GM06990 (cell line): Measurements from ENCODE around the gene DCHS2.

Experiments used
- DNase-seq: peaks from one replicate; pipeline ENCODE4 v3.0.0-alpha.2; 2011; ENCODE audit not compliant: insufficient read length; ENCODE audit errors: extremely low read depth
- H3K27me3 ChIP-seq: replicated peaks from 2 replicates; pipeline ENCODE4 v1.6.0; 2011; ENCODE audit warnings: low read length; ENCODE audit not compliant: control insufficient read depth, insufficient read depth
- H3K36me3 ChIP-seq: 2 replicates; pipeline ENCODE4 v1.5.1; 2011; ENCODE audit warnings: low read length; ENCODE audit not compliant: control insufficient read depth, insufficient read depth
- H3K4me3 ChIP-seq: replicated peaks from 2 replicates; pipeline ENCODE4 v1.5.1; 2011; ENCODE audit warnings: low read depth, mild to moderate bottlenecking, control low read depth, low read length
- CTCF ChIP-seq: IDR thresholded peaks from 2 replicates; pipeline ENCODE4 v1.5.1; 2011; ENCODE audit warnings: low read length, control low read depth, mild to moderate bottlenecking, inconsistent platforms; ENCODE audit not compliant: insufficient read depth, poor library complexity, severe bottlenecking

The DCHS2 gene

GRCh38 chr4:154211506-154211905 lies 280.1 kb downstream of the DCHS2 start:
- no peaks in the 10 kb centered on the region for H3K27me3 ChIP-seq
- TF ChIP-seq CTCF, result no peak
- H3K36me3 ChIP-seq, result no peaks in the 10 kb centered on the region
- DNase-seq, result no peak
- no peak overlapping the region for H3K4me3 ChIP-seq

GRCh38 chr4:154208424-154208823 lies 283.2 kb downstream of the DCHS2 start:
- no peak for DNase-seq
- H3K27me3 ChIP-seq, result no peaks in the 10 kb centered on the region
- no peak for TF ChIP-seq CTCF
- H3K4me3 ChIP-seq, result no peak overlapping the region
- no peaks in the 10 kb centered on the region for H3K36me3 ChIP-seq

GRCh38 chr4:154205471-154205870 lies 286.1 kb downstream of the DCHS2 start:
- no peak for DNase-seq
- Histone ChIP-seq H3K36me3 (no peaks in the 10 kb centered on the region), H3K27me3 (no peaks in the 10 kb centered on the region), H3K4me3 (no peak overlapping the region)
- no peak for TF ChIP-seq CTCF

- H3K4me3 ChIP-seq, result no peak overlapping the region
- no peaks in the 10 kb centered on the region for H3K36me3 ChIP-seq
- no peak for DNase-seq
- no peaks in the 10 kb centered on the region for H3K27me3 ChIP-seq
- no peak for TF ChIP-seq CTCF
These were observed 296.9 kb downstream of the DCHS2 start for GRCh38 chr4:154194649-154195048.

- no peak for TF ChIP-seq CTCF
- no peak for DNase-seq
- Histone ChIP-seq H3K4me3 (no peak overlapping the region), H3K36me3 (no peaks in the 10 kb centered on the region), H3K27me3 (no peaks in the 10 kb centered on the region)
These were observed 299.0 kb downstream of the DCHS2 start for GRCh38 chr4:154192585-154192984.

- Histone ChIP-seq H3K4me3 (no peak overlapping the region), H3K36me3 (no peaks in the 10 kb centered on the region), H3K27me3 (no peaks in the 10 kb centered on the region)
- no peak for DNase-seq
- TF ChIP-seq CTCF, result no peak
These were observed 302.3 kb downstream of the DCHS2 start for GRCh38 chr4:154189346-154189745.
